NCI-H774 (cell line): ENCODE results near the gene TPH1.
A peak's percentile ranks its signal among the peaks of the same experiment; 100 is the strongest.

Experiments used
- DNase-seq: peaks from one replicate; lab custom pipeline; 2025; lab: John Stamatoyannopoulos, UW

The TPH1 gene

GRCh38 chr11:18046116-18046777 lies at the start of gene TPH1:
Gene TPH1 (minus strand): TSS chr11:18046269. CDS start chr11:18040762, 5,507 bp downstream.
- peak; percentile 81 for DNase-seq

- no peak for DNase-seq
These were observed 47.9 kb upstream of the TPH1 start for GRCh38 chr11:18093959-18094358.

- no peak for DNase-seq
These were observed 45.7 kb upstream of the TPH1 start for GRCh38 chr11:18091731-18092130.

- DNase-seq: no peak
These were observed 42.9 kb upstream of the TPH1 start for GRCh38 chr11:18088966-18089365.

- no peak for DNase-seq
These were observed 42.3 kb upstream of the TPH1 start for GRCh38 chr11:18088366-18088765.

- no peak for DNase-seq
These were observed 35.5 kb upstream of the TPH1 start for GRCh38 chr11:18081551-18081950.

- DNase-seq: no peak
These were observed 34.4 kb upstream of the TPH1 start for GRCh38 chr11:18080451-18080850.

GRCh38 chr11:18078909-18079308 lies 32.8 kb upstream of the TPH1 start:
- no peak for DNase-seq

GRCh38 chr11:18075444-18075843 lies 29.4 kb upstream of the TPH1 start:
- DNase-seq: no peak

- DNase-seq: peak; percentile 93
These were observed 25.1 kb upstream of the TPH1 start for GRCh38 chr11:18071098-18071705.

GRCh38 chr11:18067372-18067771 lies 21.3 kb upstream of the TPH1 start:
- no peak for DNase-seq

- DNase-seq: no peak
These were observed 20.6 kb upstream of the TPH1 start for GRCh38 chr11:18066626-18067025.

- DNase-seq: peak; percentile 93
These were observed 19.5 kb upstream of the TPH1 start for GRCh38 chr11:18065572-18065971.

- peak; percentile 87 for DNase-seq
These were observed 18.5 kb upstream of the TPH1 start for GRCh38 chr11:18064450-18065054.

- peak; percentile 76 for DNase-seq
These were observed 17.9 kb upstream of the TPH1 start for GRCh38 chr11:18063862-18064434.

GRCh38 chr11:18063125-18063524 lies 17.1 kb upstream of the TPH1 start:
- peak; percentile 61 for DNase-seq

- DNase-seq: no peak
These were observed 15.3 kb upstream of the TPH1 start for GRCh38 chr11:18061351-18061750.

- DNase-seq: peak; percentile 17
These were observed 10.6 kb upstream of the TPH1 start for GRCh38 chr11:18056561-18057181.

- no peak for DNase-seq
These were observed 8.5 kb upstream of the TPH1 start for GRCh38 chr11:18054511-18055103.

GRCh38 chr11:18050848-18051247 lies 4.8 kb upstream of the TPH1 start:
- DNase-seq: no peak

- no peak for DNase-seq
These were observed 9.6 kb downstream of the TPH1 start for GRCh38 chr11:18036456-18036855.

GRCh38 chr11:18027475-18027874 lies 18.6 kb downstream of the TPH1 start:
- no peak for DNase-seq
